ENCODE data around the gene RANGAP1.

RANGAP1 gene

DNA sequence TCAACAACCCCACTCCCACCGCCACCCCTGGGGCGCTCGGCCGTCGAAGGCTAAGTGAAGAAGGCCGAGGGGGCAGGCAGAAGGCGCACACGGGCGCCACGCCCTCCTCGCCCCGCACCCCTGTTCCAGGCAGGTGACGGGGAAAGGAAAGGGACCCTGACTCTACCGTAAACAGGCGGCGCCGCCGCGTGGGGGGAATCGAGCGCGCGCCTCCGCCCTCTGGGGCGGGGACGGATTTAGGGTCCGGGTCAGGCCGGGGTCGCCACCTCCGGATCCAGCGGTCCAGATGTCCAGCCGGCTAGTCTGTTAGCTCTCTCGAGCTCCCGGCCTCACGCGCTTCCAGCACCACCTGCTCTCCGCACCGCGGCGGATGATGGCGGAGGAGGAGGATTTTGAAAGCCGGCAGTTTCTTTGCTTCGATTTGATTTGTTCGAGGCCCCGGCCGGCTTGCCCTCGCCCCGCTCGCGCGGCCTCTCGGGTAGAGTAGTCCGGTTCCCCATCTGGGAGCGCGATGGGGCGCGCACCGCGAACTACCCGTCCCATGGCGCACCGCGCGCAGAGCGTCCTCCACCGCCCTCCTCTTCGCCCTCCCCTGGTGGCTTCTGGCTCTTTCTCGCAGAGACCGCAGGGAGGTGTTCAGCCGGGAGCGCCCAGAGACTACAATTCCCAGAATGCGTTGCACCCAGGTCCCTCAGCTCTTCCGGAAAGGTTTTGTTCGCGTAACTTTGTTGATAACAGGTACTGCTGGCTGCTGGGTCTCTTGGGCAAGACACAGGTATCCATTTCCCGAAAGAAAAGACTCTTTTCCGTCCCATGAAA, at the start of gene RANGAP1:
Gene RANGAP1, minus strand, starts transcription at position 368 of the 819 bp plus-strand sequence. CDS start 5,143 bp downstream, outside the sequence.
- peak within 1 kb of the TSS; percentile 81 for H3K27ac Mint-ChIP-seq
- peaks cover 38% of the 10 kb centered on the region for H3K4me1 Mint-ChIP-seq

DNA sequence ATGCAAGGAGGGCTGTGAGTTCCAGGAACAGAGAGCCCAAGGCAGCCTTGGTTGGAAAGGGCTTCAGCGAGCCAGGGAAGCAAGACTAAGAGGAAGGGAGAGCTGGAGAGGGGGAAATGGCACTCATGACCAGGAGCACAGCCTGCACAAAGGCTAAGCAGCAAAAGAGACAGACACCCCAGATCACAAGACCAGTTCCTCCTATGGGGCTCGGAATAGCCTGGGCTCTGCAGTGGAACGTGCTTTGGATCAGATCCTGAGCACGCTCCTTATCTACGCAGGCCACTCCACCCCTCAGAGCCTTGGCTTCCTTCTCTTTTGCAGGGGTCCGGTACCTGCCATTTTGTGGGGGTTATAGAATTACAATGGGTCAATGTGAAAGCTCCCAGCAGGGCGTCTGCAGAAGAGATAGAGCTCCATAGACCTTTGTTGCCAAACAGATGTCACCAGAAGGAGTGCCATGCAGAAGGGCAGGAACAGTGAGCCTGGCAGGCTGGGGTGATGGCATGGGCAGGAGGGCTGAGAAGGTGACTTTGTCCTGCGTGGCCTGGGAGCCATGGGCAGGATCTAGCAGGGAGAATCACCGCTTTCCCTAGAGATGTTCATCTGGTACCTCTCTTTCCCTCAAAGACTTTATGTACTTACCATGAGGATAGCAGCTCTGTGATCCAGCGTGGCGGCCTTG, 49.1 kb upstream of the RANGAP1 start:
- ATAC-seq = no peak
- H3K9me3 Mint-ChIP-seq = no peaks in the 10 kb centered on the region
- H3K36me3 Mint-ChIP-seq (ENCODE audit: low read depth) = peaks cover 15% of the 10 kb centered on the region

More for the DNA sequence above, at the start of gene RANGAP1:
- peak within 1 kb of the TSS; percentile 86 for H3K4me3 Mint-ChIP-seq
- peaks cover 21% of the 10 kb centered on the region for H3K36me3 Mint-ChIP-seq (ENCODE audit: low read depth)
- ATAC-seq (peak; percentile 96), DNase-seq (peak; percentile 97)
- H3K9me3 Mint-ChIP-seq = no peaks in the 10 kb centered on the region
- H3K27me3 Mint-ChIP-seq = no peaks in the 10 kb centered on the region

DNA sequence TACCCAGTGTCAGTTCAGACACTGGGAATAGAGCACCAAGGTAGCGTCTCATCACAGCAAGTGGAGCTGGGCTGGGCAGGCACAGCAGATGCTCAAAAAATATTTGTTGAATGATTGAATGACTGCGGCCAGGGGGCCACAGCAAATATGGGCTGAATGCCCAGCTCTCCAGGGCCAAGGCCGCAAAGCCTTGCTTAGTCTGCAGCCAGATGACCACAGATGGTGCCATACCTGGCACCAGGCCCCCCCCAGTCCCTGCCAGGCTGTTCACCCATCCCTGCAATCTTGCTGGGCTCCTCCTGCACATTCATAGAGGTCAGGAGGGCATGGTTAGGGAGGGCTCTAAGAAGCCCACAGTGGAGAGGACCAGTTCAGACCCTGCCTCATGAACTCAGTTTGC, 48.2 kb upstream of the RANGAP1 start:
- no peak for ATAC-seq
- H3K27me3 Mint-ChIP-seq = no peaks in the 10 kb centered on the region
- no peak overlapping the region for H3K27ac Mint-ChIP-seq
- H3K4me3 Mint-ChIP-seq = no peak overlapping the region
- no peak for DNase-seq
- no peaks in the 10 kb centered on the region for H3K9me3 Mint-ChIP-seq
- H3K4me1 Mint-ChIP-seq = no peaks in the 10 kb centered on the region
- H3K36me3 Mint-ChIP-seq (ENCODE audit: low read depth) = peaks cover 18% of the 10 kb centered on the region

More for the DNA sequence above, 49.1 kb upstream of the RANGAP1 start:
- no peaks in the 10 kb centered on the region for H3K27me3 Mint-ChIP-seq
- H3K4me1 Mint-ChIP-seq = no peaks in the 10 kb centered on the region
- DNase-seq = no peak
- H3K27ac Mint-ChIP-seq = no peak overlapping the region
- no peak overlapping the region for H3K4me3 Mint-ChIP-seq

- DNase-seq = no peak
- H3K4me1 Mint-ChIP-seq = no peaks in the 10 kb centered on the region
- no peak overlapping the region for H3K27ac Mint-ChIP-seq
- H3K9me3 Mint-ChIP-seq = no peaks in the 10 kb centered on the region
- ATAC-seq = no peak
- peaks cover 18% of the 10 kb centered on the region for H3K36me3 Mint-ChIP-seq (ENCODE audit: low read depth)
- no peak overlapping the region for H3K4me3 Mint-ChIP-seq
- H3K27me3 Mint-ChIP-seq = no peaks in the 10 kb centered on the region
These were observed 47.8 kb upstream of the RANGAP1 start for GRCh38 chr22:41333806-41334205.

DNA sequence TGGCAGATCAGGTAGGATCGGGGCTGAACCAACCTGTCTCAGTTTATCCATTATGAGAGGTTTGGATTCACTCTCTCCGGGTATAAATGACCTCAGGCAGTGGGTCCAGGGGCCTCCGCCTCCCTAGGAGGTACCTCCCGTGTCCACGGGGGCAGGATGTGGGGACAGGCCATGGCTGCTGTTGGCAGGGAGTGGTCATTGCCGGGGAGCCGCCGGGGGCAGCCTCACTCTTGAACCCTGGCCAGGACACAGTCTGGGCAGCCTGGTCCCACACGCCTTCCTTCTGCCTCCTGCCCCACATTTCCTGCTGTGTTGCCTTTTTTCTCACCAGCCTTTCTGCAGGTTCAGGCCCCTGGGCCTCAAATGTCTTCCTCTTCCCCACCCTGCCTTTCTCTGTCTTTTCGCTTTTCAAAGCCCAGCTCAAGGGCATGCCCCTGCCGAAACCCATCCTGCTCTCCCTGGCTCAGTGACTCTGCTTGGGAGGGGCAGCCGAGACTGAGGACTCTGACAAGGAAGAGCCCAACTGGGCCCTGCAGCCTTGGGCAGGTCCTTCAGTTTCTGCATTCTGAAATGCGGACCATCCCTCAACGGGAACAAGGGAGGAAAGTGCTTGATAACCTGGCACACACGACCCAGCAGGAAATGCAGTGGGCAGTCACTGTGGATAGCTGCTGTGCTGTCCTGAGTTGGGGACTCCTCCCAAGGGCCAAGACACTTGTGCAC, 46.4 kb upstream of the RANGAP1 start:
- no peak for ATAC-seq
- H3K27me3 Mint-ChIP-seq = no peaks in the 10 kb centered on the region
- no peak for DNase-seq
- H3K27ac Mint-ChIP-seq = no peak overlapping the region
- H3K4me1 Mint-ChIP-seq = no peaks in the 10 kb centered on the region
- H3K9me3 Mint-ChIP-seq = no peaks in the 10 kb centered on the region
- peaks cover 24% of the 10 kb centered on the region for H3K36me3 Mint-ChIP-seq (ENCODE audit: low read depth)
- H3K4me3 Mint-ChIP-seq = no peak overlapping the region

- Mint-ChIP-seq H3K4me1 (no peaks in the 10 kb centered on the region), H3K36me3 (ENCODE audit: low read depth) (peaks cover 24% of the 10 kb centered on the region), H3K4me3 (no peak overlapping the region), H3K27ac (no peak overlapping the region), H3K27me3 (no peaks in the 10 kb centered on the region), H3K9me3 (no peaks in the 10 kb centered on the region)
- DNase-seq (no peak), ATAC-seq (no peak)
These were observed 44.2 kb upstream of the RANGAP1 start for GRCh38 chr22:41330169-41330568.

- no peak for ATAC-seq
- H3K36me3 Mint-ChIP-seq (ENCODE audit: low read depth) = peaks cover 27% of the 10 kb centered on the region
- H3K27ac Mint-ChIP-seq = no peak overlapping the region
- no peaks in the 10 kb centered on the region for H3K27me3 Mint-ChIP-seq
- no peak overlapping the region for H3K4me3 Mint-ChIP-seq
- H3K9me3 Mint-ChIP-seq = no peaks in the 10 kb centered on the region
- no peaks in the 10 kb centered on the region for H3K4me1 Mint-ChIP-seq
- DNase-seq = no peak
These were observed 41.1 kb upstream of the RANGAP1 start for GRCh38 chr22:41327124-41327523.

GRCh38 chr22:41324821-41325528, 39.0 kb upstream of the RANGAP1 start:
- Mint-ChIP-seq H3K36me3 (ENCODE audit: low read depth) (peaks cover 32% of the 10 kb centered on the region), H3K9me3 (no peaks in the 10 kb centered on the region), H3K27ac (no peak overlapping the region), H3K27me3 (no peaks in the 10 kb centered on the region), H3K4me3 (no peak overlapping the region), H3K4me1 (no peaks in the 10 kb centered on the region)
- no peak for ATAC-seq
- no peak for DNase-seq

DNA sequence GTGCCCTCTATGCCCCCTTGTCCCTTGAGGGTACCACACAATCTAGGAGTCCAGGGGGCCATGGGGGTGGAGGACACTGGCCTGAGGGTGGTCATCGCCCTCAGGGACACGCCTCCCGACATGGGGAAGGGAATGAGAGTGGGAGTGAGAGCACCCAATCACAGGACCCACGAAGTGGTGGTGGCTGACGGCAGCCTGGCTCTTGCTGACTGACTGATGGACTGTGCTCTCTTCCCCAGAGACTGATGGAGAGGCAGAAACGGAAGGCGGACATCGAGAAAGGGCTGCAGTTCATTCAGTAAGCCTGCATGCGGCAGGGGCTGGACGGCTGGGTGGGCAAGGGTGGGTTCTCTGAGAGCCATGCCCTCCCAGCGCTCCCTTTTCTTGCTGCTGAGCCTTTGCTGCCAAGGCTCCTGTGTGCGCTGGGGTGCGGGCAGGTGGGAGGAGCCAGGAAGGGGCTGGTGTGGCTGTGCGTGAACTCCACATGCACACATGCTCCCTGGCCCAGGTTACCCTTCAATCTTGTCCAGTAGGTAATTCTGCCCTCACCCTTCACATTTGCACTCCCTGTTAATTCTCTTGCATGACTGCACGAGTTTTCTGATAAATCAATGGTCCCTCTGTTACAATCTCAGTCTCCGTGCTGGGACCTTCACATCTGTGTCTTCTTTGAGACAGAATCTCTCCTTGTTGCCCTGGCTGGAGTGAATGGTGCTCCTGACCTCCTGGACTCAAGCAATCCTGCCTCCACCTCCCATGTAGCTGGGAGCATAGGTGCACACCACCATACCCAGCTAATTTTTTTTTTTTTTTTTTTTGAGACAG, 34.6 kb upstream of the RANGAP1 start:
- H3K36me3 Mint-ChIP-seq (ENCODE audit: low read depth) = peaks cover 25% of the 10 kb centered on the region
- no peaks in the 10 kb centered on the region for H3K27me3 Mint-ChIP-seq
- no peak overlapping the region for H3K27ac Mint-ChIP-seq
- no peak for ATAC-seq
- H3K9me3 Mint-ChIP-seq = no peaks in the 10 kb centered on the region
- no peak for DNase-seq
- H3K4me1 Mint-ChIP-seq = peaks cover 3% of the 10 kb centered on the region
- H3K4me3 Mint-ChIP-seq = no peak overlapping the region

GRCh38 chr22:41315586-41315985, 29.6 kb upstream of the RANGAP1 start:
- Mint-ChIP-seq H3K27ac (no peak overlapping the region), H3K4me3 (no peak overlapping the region), H3K4me1 (peaks cover 13% of the 10 kb centered on the region), H3K36me3 (ENCODE audit: low read depth) (peaks cover 11% of the 10 kb centered on the region), H3K27me3 (no peaks in the 10 kb centered on the region), H3K9me3 (no peaks in the 10 kb centered on the region)
- ATAC-seq = no peak
- DNase-seq = no peak

DNA sequence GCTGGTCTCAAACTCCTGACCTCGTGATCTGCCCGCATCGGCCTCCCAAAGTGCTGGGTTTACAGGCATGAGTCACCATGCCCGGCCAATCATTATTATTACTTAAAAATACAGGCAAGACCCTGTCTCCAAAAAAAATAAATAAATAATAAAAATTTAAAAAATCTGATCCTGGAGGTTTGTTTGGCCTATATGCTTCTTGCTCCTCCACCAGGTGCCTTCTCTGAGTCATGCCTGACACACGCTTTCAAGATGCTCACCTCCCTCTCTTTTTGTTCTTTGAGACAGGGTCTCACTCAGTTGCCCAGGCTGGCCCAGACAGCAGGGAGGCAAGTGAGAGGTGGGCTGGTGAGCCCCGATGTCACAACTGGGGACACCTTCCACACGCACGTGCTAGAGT, 28.8 kb upstream of the RANGAP1 start:
- Mint-ChIP-seq H3K27ac (no peak overlapping the region), H3K4me3 (no peak overlapping the region), H3K27me3 (no peaks in the 10 kb centered on the region), H3K4me1 (peaks cover 13% of the 10 kb centered on the region), H3K36me3 (ENCODE audit: low read depth) (peaks cover 14% of the 10 kb centered on the region), H3K9me3 (no peaks in the 10 kb centered on the region)
- ATAC-seq = no peak
- DNase-seq = no peak

GRCh38 chr22:41311487-41311886, 25.5 kb upstream of the RANGAP1 start:
- Mint-ChIP-seq H3K4me3 (no peak overlapping the region), H3K27ac (no peak overlapping the region), H3K36me3 (ENCODE audit: low read depth) (peaks cover 14% of the 10 kb centered on the region), H3K4me1 (peaks cover 19% of the 10 kb centered on the region), H3K27me3 (no peaks in the 10 kb centered on the region), H3K9me3 (no peaks in the 10 kb centered on the region)
- ATAC-seq (no peak), DNase-seq (no peak)

GRCh38 chr22:41310336-41310735, 24.3 kb upstream of the RANGAP1 start:
- no peaks in the 10 kb centered on the region for H3K27me3 Mint-ChIP-seq
- H3K27ac Mint-ChIP-seq = no peak overlapping the region
- peaks cover 20% of the 10 kb centered on the region for H3K4me1 Mint-ChIP-seq
- DNase-seq = no peak
- H3K9me3 Mint-ChIP-seq = no peaks in the 10 kb centered on the region
- H3K4me3 Mint-ChIP-seq = no peak overlapping the region
- peaks cover 17% of the 10 kb centered on the region for H3K36me3 Mint-ChIP-seq (ENCODE audit: low read depth)
- no peak for ATAC-seq

All from activated naive CD8-positive, alpha-beta T cell treated with anti-CD3 and anti-CD28 coated beads, Interleukin-2, amount 50 U/mL, for 24 hours (primary cell).